ENCODE data around the gene LIX1L. TPM values are rescaled to one million over a fixed set of nuclear protein-coding genes. Genes with fewer than 3 reads are reported as not detected.

Gene LIX1L
- total and polyA plus RNA-seq, 2 donors (not counting 3 experiments of a cell fraction or from before 2014, with no cell fraction given): 54.9 to 56.4 TPM

DNA sequence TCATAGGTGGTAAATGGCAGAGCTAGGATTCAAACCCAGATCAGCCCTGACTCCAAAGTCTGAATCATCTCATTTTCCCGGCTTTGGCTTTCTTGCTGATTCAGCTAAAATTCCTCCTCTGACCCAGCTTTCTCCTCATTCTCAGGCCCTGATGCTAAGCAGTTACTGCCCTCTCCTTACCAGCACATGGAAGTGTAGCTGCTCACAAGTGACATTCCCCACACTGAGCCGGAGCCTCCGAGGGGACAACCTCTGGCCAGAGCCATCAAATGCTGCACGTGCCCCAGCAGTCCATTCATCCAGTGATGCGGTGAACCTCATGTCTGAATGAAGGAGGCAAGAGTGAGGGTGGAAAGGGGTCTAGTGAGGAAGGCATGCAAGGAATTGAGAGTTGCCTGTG lies 59.1 kb downstream of the LIX1L start:
- no peak overlapping the region for H3K27ac ChIP-seq (ENCODE audit: insufficient read depth, low read depth, low read length)
- H3K9me1 ChIP-seq (replicated peaks; ENCODE audit: control insufficient read depth, extremely low read depth, insufficient read depth, low read length): no peaks in the 10 kb centered on the region
- BruUV-seq (replicated peaks): no TSS peak
- H3K4me3 ChIP-seq (replicated peaks in 1 of 3; ENCODE audit: insufficient read depth in 1 of 3, low read depth in 1 of 3, low read length in 3 of 3): no peak overlapping the region
- CTCF ChIA-PET: interaction anchor here (0.9 kb wide), 1 partner anchor 10 kb away, joined by 7 read pairs; the partner anchor contains the start of gene ITGA10
- intact Hi-C loops (cut with micrococcal nuclease) (no loop called here), dilution Hi-C loops (cut with MboI; ENCODE audit: extremely low pct_ligation_motif_present, low sequenced_read_pairs) (no loop called here)
- H3K27me3 ChIP-seq (ENCODE audit: control insufficient read depth in 2 of 2, insufficient read depth in 2 of 2, low read length in 2 of 2): no peaks in the 10 kb centered on the region
- H3K79me2 ChIP-seq (ENCODE audit: control insufficient read depth, insufficient read depth, low read length): no peaks in the 10 kb centered on the region
- no peak overlapping the region for H2AFZ ChIP-seq (ENCODE audit: low read depth, low read length)
- H3K4me1 ChIP-seq (ENCODE audit: control insufficient read depth, extremely low read depth, insufficient read depth, low read length): no peaks in the 10 kb centered on the region
- POLR2A ChIA-PET: no interaction called here
- no peak for FAIRE-seq
- TF ChIP-seq POLR2A (IDR thresholded peaks at IDR 0.05; ENCODE audit: low read depth, low read length): no peak
- TF ChIP-seq, protein P1, sequence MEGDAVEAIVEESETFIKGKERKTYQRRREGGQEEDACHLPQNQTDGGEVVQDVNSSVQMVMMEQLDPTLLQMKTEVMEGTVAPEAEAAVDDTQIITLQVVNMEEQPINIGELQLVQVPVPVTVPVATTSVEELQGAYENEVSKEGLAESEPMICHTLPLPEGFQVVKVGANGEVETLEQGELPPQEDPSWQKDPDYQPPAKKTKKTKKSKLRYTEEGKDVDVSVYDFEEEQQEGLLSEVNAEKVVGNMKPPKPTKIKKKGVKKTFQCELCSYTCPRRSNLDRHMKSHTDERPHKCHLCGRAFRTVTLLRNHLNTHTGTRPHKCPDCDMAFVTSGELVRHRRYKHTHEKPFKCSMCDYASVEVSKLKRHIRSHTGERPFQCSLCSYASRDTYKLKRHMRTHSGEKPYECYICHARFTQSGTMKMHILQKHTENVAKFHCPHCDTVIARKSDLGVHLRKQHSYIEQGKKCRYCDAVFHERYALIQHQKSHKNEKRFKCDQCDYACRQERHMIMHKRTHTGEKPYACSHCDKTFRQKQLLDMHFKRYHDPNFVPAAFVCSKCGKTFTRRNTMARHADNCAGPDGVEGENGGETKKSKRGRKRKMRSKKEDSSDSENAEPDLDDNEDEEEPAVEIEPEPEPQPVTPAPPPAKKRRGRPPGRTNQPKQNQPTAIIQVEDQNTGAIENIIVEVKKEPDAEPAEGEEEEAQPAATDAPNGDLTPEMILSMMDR (IDR thresholded peaks at IDR 0.05; ENCODE audit: extremely low read depth in 1 of 2, insufficient read depth in 1 of 2, low read depth in 1 of 2, low read length in 2 of 2): no peak
- TF ChIP-seq, protein P2, sequence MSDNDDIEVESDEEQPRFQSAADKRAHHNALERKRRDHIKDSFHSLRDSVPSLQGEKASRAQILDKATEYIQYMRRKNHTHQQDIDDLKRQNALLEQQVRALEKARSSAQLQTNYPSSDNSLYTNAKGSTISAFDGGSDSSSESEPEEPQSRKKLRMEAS (IDR thresholded peaks at IDR 0.05; ENCODE audit: insufficient read depth, insufficient read length): no peak
- no peak for TF ChIP-seq POLR2AphosphoS5 (IDR thresholded peaks at IDR 0.05; ENCODE audit: insufficient read depth, low read depth, low read length)
- H3K4me2 ChIP-seq (ENCODE audit: insufficient read depth, low read length): no peak overlapping the region
- H3K9ac ChIP-seq (replicated peaks; ENCODE audit: extremely low read depth, insufficient read depth, low read length): no peak overlapping the region
- peaks cover 4% of the 10 kb centered on the region in 2 experiments for H3K36me3 ChIP-seq (ENCODE audit: control insufficient read depth in 2 of 2, extremely low read depth in 1 of 2, insufficient read depth in 2 of 2, low read length in 2 of 2)
- no peaks in the 10 kb centered on the region for H4K20me1 ChIP-seq (replicated peaks; ENCODE audit: control insufficient read depth, extremely low read depth, insufficient read depth, low read length)
- no peaks in the 10 kb centered on the region for H3K9me3 ChIP-seq (replicated peaks; ENCODE audit: control insufficient read depth, insufficient read depth, low read length)
- no peak for DNase-seq (ENCODE audit: low read depth, low spot score)

DNA sequence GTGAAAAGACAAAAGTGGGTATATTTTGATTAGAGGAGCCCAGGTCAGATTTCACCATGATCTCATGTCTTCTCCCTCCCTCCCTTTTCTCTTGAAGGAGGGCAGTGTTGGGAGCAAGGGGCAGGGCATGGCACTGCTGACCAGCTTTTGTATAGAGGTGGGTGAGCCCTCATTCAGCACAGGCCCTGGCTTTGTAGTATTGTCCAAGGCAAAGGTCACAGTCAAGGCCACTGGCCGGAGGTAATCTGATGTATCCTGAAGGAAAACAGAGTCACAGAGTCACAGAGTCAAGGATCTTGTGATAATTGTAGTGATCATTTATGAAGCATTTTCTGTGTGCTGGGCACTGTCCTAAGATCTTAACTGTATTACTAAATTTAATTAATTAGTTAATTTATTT lies 59.8 kb downstream of the LIX1L start:
- no peak overlapping the region for H2AFZ ChIP-seq (ENCODE audit: low read depth, low read length)
- FAIRE-seq (no peak), DNase-seq (ENCODE audit: low read depth, low spot score) (no peak)
- H4K20me1 ChIP-seq (replicated peaks; ENCODE audit: control insufficient read depth, extremely low read depth, insufficient read depth, low read length): no peaks in the 10 kb centered on the region
- POLR2A ChIA-PET: no interaction called here
- TF ChIP-seq POLR2AphosphoS5 (IDR thresholded peaks at IDR 0.05; ENCODE audit: insufficient read depth, low read depth, low read length): no peak
- TF ChIP-seq MYC (IDR thresholded peaks at IDR 0.05; ENCODE audit: low read depth, low read length): no peak
- TF ChIP-seq, protein P1 (IDR thresholded peaks at IDR 0.05; ENCODE audit: extremely low read depth in 1 of 2, insufficient read depth in 1 of 2, low read depth in 1 of 2, low read length in 2 of 2): no peak
- TF ChIP-seq JUN (IDR thresholded peaks at IDR 0.05; ENCODE audit: borderline replicate concordance, insufficient read depth, insufficient read length, low read depth): no peak
- TF ChIP-seq EZH2 (IDR thresholded peaks at IDR 0.05; ENCODE audit: borderline replicate concordance, low read depth, low read length, severe bottlenecking): no peak
- no peak for TF ChIP-seq GATA2 (IDR thresholded peaks at IDR 0.05; ENCODE audit: insufficient read depth, insufficient read length, low read depth, low read length)
- no peak for TF ChIP-seq POLR2A (IDR thresholded peaks at IDR 0.05; ENCODE audit: low read depth, low read length)
- TF ChIP-seq, protein P2 (IDR thresholded peaks at IDR 0.05; ENCODE audit: insufficient read depth, insufficient read length): no peak
- TF ChIP-seq FOS (IDR thresholded peaks at IDR 0.05; ENCODE audit: borderline replicate concordance, insufficient read depth, low read length): no peak
- H3K27ac ChIP-seq (ENCODE audit: insufficient read depth, low read depth, low read length): no peak overlapping the region
- H3K27me3 ChIP-seq (ENCODE audit: control insufficient read depth in 2 of 2, insufficient read depth in 2 of 2, low read length in 2 of 2): no peaks in the 10 kb centered on the region
- no peaks in the 10 kb centered on the region for H3K79me2 ChIP-seq (ENCODE audit: control insufficient read depth, insufficient read depth, low read length)
- peaks cover 8% of the 10 kb centered on the region for H3K4me1 ChIP-seq (ENCODE audit: control insufficient read depth, extremely low read depth, insufficient read depth, low read length)
- no peak overlapping the region for H3K4me3 ChIP-seq (replicated peaks in 1 of 3; ENCODE audit: insufficient read depth in 1 of 3, low read depth in 1 of 3, low read length in 3 of 3)
- CTCF ChIA-PET: no interaction called here
- H3K36me3 ChIP-seq (ENCODE audit: control insufficient read depth in 2 of 2, extremely low read depth in 1 of 2, insufficient read depth in 2 of 2, low read length in 2 of 2): peaks cover 4 to 6% of the 10 kb centered on the region in 2 experiments
- H3K9me1 ChIP-seq (replicated peaks; ENCODE audit: control insufficient read depth, extremely low read depth, insufficient read depth, low read length): no peaks in the 10 kb centered on the region
- H3K9me3 ChIP-seq (replicated peaks; ENCODE audit: control insufficient read depth, insufficient read depth, low read length): no peaks in the 10 kb centered on the region
- intact Hi-C loops (cut with micrococcal nuclease): no loop called here
- dilution Hi-C loops (cut with MboI; ENCODE audit: extremely low pct_ligation_motif_present, low sequenced_read_pairs): no loop called here
- H3K4me2 ChIP-seq (ENCODE audit: insufficient read depth, low read length): no peak overlapping the region
- BruUV-seq (replicated peaks): no TSS peak
- no peak overlapping the region for H3K9ac ChIP-seq (replicated peaks; ENCODE audit: extremely low read depth, insufficient read depth, low read length)
